RCC 7860 (cell line): ENCODE data around the gene RCOR3.
"Not testable (repeated sequence)": the region's sequence is repeated elsewhere in the genome, so short reads cannot be mapped to it uniquely, and the experiment has no call there.

Experiments
- DNase-seq: peaks from one replicate; pipeline ENCODE4 v3.0.0-alpha.2; 2015; ENCODE audit warnings: low spot score
- FAIRE-seq: peaks from 2 replicates; lab custom pipeline; 2012; peaks lifted over from hg19 to GRCh38; lab: Jason Lieb, UNC

Gene RCOR3

DNA sequence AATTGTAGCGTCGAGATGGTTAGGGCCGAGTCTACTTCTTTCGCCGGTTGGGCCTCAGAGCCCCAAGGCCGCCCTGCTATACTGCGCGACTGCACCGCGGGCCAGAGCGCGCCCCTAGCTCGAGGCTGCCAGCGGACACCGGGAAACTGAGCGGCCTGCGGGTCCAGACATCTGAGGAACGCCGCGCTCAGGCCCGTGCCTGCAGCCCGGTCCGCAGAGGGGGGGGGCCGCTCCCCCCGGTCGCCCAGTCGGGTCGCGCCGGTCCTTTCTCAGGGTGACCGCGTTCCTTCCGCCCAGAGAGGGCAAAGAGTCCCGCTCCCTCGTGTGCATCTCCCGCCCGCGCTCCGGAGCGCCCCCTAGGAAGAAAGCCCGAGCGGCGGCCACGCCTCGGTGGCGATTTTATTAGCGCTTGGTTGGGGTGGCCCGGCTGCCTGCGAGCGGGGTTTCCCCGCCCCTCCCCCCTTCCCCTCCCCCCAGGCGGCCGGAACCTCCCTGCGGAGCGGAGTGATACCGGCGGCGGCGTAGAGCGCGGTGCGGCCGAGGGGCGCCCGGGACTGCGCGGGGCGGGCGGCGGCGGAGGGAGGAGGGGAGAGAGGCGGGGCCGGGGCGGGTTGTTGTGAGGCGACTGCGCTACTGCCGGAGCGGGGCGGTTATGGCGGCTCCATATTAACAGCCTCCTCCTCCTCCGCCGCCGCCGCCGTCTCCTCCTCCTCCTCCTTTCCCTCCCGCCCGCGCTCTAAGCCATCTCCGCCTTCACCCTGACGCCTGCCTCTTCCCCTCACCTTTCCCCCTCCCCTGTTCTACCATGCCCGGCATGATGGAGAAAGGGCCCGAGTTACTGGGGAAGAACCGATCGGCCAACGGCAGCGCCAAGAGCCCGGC lies at the start of gene RCOR3:
RCOR3 (plus strand) TSS at position 611 of the 882 bp plus-strand sequence; CDS start at position 806, 195 bp downstream.
- DNase-seq (peak; percentile 84), FAIRE-seq (no peak)

DNA sequence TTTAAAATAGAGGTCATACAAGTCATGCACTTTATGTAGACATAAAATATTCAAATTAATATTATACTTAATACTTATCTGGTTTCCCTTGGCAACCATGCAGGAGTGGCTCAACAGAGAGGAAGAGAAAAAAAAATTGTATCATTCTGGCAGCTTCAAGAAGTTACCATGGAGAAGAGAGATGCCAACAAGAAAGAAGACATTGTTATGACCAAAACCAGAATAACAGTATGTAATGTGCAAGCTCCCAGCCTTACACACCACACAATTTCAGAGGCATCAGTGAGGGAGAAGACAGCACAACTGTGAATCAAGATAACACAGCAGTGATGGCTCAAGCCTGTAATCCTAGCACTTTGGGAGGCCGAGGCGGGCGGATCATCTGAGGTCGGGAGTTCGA lies 49.1 kb upstream of the RCOR3 start:
- FAIRE-seq = no peak
- DNase-seq = no peak

DNA sequence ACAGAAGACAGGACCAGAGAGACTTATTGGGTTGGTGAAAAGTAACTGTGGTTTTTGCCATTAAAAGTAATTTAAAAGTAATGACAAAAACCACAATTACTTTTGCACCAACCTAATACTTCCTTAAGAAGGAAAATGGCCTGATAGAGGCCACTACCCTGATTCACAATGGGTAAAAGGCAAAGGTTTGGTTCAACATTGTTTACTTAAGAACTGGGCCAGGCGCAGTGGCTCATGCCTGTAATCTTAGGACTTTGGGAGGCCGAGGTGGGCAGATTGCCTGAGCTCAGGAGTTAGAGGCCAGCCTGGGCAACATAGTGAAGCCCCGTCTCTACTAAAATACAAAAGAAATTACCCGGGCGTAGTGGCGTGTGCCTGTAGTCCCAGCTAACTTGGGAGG lies 48.2 kb upstream of the RCOR3 start:
- DNase-seq (no peak), FAIRE-seq (no peak)

DNA sequence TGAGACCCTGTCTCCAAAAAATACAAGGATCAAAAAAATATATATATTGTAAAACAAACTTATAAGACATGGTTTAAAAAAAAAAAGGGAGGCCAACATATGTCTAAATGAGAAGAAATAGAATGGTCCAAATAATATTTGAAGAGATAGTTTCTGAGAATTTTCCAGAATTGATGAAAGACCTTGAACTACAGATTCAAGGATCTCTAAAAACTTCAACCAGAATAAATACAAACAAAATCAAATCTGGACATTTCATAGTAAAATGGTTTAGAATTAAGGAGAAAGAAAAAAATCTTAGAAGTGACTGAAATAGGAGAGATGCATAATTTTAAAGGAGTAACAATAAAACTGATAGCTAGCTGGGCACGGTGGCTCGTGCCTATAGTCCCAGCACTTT lies 45.5 kb upstream of the RCOR3 start:
- no peak for FAIRE-seq
- DNase-seq = no peak

DNA sequence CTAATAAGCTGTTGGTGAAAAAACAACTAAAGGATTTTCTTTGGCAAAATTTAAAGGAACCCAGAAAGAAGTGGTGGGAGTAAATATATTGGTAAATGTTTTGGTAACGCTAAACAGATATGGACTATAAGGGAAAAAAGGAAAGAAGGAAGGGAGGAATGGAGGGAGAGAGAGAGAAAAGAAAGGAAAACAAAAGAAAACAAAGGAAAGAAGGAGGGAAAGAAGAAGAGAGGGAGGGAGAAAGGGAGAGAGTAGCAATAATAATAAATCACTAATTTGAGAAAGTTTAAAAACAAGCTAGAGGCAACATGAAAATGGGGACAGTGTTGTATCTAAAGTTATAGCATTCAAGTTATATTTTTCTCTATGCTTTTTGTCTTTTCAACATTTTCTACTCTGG lies 43.6 kb upstream of the RCOR3 start:
- FAIRE-seq (no peak), DNase-seq (no peak)

DNA sequence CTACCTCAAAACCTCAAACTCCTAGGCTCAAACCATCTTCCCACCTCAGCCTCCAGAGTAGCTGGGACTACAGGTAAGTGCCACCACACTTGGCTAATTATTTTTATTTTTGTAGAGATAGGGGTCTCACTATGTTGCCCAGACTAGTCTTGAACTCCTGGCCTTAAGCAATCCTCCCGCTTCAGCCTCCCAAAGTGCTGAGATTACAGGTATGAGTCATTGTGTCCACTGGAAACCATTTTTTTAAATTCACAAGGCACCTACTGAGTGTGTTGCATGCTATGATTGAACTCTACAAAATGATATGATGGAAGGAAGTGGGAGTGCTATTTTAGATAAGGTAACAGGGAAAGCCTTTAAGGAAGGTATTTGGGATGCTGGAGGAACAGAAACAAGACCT lies 41.8 kb upstream of the RCOR3 start:
- no peak for FAIRE-seq
- DNase-seq = no peak

DNA sequence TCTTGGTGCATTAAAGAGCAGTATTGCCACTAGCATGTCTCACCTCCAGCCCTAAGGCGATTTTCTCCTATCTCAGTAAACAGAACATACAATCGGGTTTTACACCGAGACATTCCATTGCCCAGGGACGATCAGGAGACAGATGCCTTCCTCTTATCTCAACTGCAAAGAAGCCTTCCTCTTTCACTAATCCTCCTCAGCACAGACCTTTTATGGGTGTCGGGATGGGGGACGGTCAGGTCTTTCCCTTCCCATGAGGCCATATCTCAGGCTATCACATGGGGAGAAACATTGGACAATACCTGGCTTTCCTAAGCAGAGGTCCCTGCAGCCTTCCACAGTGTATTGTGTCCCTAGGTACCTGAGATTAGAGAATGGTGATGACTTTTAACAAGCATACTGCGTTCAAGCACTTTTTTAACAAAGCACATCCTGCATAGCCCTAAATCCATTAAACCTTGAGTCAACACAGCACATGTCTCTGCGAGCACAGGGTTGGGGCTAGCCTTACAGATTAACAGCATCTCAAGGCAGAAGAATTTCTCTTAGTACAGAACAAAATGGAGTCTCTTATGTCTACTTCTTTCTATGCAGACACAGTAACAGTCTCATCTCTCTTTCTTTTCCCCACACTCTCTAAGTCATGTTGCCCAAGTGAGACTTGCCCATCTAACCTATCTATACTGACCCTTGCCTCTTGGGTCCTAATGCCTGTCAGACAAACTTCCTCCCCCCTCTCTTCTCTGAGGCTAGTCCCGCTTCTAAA lies 36.5 kb upstream of the RCOR3 start:
- not testable (repeated sequence) for FAIRE-seq, DNase-seq

DNA sequence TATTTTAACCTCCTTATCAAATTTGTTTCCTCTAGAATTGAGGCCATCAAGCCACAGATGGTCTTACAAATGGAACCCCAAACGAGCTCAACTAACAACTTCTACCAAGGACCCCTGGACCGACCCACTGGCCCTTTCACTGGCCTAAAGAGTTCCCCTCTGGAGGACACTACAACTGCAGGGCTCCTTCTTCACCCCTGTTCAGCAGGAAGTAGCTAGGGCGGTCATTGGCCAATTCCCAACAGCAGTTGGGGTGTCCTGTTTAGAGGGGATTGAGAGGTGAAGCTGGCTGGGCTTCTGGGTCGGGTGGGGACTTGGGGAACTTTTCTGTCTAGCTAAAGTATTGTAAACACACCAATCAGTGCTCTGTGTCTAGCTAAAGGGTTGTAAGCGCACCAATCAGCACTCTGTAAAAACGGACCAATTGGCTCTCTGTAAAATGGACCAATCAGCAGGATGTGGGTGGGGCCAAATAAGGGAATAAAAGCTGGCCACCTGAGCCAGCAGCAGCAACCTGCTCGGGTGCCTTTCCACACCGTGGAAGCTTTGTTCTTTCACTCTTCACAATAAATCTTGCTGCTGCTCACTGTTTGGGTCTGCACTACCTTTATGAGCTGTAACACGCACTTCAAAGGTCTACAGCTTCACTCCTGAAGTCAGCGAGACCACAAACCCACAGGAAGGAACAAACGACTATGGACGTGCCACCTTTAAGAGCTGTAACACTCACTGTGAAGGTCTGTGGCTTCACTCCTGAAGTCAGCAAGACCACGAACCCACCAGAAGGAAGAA lies 30.4 kb upstream of the RCOR3 start:
- not testable (repeated sequence) for FAIRE-seq, DNase-seq

DNA sequence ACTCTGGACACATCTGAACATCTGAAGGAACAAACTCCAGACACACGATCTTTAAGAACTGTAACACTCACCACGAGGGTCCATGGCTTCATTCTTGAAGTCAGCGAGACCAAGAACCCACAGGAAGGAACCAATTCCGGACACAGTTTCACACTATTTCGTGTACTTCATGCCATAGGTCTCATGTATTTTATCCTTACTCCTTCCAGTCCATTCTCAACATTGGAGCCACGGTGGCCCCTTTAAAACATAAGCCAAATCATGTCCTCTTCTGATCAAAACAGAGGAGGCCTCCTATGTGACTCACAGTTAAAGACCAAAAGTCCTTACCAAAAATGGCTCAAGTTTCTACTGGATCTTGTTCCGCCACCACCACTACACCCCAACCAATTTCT lies 29.8 kb upstream of the RCOR3 start:
- DNase-seq (no peak), FAIRE-seq (no peak)

DNA sequence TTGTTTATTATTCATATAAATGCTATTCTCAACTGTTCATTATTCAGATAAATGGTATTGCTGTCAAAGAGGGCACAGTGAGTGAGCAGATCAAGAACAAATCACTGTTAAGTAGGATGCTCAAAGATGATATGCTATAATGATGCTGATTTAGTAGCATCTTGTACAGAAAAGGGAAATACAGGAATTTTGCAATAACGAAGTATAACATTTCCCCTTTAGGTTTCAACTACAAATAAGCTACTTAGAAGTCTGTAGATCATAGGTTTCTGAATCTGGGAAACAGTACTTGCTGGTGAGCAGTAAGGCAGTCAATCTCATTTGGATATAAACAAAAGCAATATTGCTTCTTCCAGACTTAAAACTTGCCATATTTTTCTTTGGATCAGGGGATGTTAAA lies 27.3 kb upstream of the RCOR3 start:
- DNase-seq (no peak), FAIRE-seq (no peak)

DNA sequence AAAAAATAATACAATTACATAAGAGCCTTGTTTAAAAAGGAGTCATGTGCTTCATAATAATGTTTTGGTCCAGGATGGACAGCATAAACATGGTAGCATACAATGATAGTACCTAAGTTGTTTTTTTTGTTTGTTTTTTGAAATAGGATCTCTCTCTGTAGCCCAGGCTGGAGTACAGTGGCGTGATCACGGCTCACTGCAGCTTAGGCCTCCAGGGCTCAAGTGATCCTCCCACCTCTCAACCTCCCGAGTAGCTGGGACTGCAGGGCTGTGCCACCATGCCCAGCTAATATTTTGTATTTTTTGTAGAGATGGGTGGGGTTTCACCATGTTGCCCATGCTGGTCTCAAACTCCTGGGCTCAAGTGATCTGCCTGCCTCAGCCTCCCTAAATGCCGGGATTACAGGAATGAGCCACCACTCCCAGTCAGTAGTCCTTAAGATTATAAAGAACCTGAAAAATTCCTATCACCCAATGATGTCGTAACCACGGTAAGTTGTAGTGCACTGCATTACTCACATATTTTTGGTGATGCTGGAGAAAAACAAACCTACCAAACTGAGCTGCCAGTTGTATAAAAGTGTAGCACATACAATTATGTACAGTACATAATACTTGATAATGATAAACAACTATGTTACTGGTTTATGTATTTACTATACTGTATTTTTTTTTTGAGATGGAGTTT lies 22.4 kb upstream of the RCOR3 start:
- FAIRE-seq (no peak), DNase-seq (no peak)

DNA sequence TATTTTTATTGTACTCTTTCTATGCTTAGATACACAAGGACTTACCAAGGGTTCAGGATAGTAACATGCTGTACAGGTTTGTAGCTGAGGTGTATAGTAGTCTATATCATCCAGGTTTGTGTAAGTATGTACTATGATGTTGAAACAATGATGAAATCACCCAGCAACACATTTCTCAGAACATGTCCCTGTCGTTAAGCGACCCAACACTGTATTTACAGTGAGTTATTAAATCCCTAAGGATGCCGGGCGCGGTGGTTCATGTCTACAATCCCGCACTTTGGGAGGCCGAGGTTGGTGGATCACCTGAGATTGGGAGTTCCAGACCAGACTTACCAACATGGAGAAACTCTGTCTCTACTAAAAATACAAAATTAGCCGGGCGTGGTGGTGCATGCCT lies 21.6 kb upstream of the RCOR3 start:
- FAIRE-seq (no peak), DNase-seq (no peak)

DNA sequence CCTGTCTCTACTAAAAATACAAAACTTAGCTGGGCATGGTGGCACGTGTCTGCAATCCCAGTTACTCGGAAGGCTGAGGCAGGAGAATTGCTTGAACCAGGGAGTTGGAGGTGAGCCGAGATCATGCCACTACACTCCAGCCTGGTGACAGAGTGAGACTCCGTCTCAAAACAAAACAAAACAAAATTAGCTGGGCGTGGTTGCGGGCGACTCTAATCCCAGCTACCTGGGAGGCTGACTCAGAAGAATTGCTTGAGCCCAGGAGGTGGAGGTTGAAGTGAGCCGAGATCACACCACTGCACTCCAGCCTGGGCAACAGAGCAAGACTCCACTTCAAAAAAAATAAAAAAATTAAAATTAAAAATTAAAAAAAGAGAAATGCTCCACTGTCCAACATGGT lies 18.6 kb upstream of the RCOR3 start:
- DNase-seq, FAIRE-seq: not testable (repeated sequence)

DNA sequence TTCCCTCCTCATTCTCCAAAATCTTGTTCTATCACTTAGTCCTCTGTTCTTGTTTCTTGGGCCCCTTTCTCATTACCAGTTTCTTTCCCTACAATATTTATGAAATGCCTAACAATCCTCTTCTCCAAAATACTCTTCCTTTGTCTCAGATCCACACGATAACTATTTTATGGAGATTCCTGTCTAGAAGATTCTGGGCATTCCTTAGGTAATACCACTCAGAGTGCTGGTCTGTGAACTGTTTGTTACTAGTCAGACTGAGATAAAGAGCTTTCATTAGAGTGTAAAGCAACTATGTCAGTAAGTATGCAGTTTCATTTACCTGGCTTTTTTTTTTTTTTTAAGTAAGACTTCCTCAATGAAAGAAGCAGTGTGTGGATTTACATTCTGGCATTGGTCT lies 18.1 kb upstream of the RCOR3 start:
- FAIRE-seq = no peak
- no peak for DNase-seq

DNA sequence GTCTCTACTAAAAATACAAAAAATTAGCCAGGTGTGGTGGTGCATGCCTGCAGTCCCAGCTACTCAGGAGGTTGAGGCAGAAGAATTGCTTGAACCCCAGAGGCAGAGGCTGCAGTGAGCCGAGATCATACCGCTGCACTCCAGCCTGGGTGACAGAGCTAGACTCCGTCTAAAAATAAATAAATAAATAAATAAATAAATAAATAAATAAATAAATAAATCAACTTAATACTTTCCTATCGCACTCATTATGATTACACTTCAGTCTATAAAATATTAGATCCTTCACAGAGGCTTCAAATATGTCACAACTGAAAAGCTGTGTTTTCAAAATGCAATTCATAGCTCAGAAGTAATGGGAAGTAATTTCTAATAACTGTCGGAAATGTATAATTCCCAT lies 15.5 kb upstream of the RCOR3 start:
- not testable (repeated sequence) for FAIRE-seq, DNase-seq

DNA sequence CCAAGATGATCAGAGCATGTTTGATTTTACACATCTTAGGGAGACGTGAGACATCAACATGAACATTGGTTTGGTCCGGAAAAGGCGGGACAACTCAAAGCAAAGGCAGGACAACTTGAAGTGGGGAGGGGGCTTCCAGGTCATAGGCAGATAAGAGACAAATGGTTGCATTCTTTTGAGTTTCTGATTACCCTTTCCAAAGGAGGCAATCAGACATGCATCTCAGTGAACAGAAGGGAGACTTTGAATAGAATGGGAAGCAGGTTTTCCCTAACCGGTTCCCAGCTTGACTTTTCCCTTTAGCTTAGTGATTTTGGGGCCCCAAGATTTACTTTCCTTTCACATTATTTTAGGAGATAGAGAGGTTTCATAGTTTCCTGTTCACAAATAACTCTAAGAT lies 12.6 kb upstream of the RCOR3 start:
- FAIRE-seq, DNase-seq: not testable (repeated sequence)

DNA sequence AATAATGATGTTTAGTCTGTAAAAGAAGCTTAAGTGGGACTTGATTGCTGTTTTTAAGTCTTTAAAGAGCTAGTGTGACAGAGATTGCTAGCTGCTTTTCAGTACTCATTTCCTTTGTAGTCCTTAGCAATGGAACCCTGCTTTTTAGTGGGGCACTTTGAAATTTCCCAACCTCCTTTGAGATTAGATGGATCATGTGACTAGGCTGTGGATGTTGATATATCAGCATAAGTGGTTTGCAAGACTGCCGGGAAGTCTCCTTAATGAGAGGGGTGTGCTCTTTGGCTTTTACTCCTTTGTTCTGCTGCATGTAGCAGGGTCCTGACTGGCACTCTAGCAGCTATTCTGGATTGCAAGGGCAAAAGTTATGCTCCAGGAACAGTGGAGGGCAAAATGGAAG lies 11.2 kb upstream of the RCOR3 start:
- no peak for DNase-seq

DNA sequence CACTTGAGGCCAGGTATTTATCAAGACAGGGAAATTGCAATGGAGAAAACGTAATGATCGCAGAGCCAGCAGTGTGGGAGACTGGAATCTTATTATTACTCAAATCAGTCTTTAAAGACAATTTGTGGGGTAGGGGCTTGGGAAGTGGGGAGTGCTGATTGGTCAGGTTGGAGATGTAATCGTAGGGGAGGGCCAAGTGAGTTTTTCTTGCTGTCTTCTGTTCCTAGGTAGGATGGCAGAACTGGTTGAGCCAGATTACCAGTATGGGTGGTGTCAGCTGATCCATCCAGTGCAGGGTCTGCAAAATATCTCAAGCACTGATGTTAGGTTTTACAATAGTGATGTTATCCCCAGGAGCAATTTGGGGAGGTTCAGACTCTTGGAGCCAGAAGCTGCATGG lies 9.6 kb upstream of the RCOR3 start:
- not testable (repeated sequence) for DNase-seq, FAIRE-seq

More for the DNA sequence above, 11.2 kb upstream of the RCOR3 start:
- FAIRE-seq = no peak

DNA sequence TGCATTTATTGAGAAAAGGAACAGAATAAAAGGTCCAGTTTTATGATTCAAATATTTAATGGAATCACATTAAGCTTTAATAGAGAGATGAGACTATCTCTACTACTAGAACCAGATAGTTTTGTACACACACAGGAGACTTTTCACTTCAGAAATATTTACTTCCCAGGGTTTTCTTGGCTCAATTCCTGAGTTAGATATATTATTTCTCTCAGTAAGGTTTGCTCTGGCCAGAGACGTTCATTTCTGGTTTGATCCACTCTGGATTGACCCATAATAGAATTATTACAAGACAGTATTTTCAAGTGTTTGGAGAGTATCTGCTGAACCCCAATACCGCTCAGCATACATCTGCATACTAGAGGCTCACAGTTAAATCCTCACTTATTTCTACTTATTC lies 1.3 kb upstream of the RCOR3 start:
- no peak for FAIRE-seq
- DNase-seq = no peak

DNA sequence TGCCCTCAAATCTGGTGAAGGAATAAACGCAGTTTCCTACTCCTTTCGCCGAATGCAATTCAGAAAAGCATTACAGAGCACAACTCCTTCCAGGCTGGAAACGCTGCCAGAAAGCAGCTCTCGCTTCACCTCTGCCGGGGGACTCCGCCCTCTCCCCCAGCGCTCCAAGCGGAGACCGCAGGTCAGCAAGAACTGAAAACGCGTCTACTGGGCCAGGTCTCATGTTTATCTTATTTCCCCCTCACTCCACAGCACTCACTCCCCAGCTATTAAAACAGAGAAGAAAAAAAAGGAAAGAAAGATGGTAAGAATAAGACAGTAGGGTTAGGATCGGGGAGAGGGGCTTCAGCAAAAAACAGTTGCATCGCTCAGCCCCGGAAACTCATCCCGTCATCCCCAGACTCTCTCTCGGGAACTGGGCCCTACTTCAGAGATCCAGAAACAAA lies 833 bp upstream of the RCOR3 start:
- no peak for FAIRE-seq

More for the DNA sequence above, 833 bp upstream of the RCOR3 start:
- DNase-seq = peak; percentile 69
